HCT116 (cell line): ENCODE data around the gene S1PR3. TPM values are rescaled to one million over a fixed set of nuclear protein-coding genes. Genes with fewer than 3 reads are reported as not detected.

Experiments
- ATAC-seq: fragments of 200-7000 bp; cut with Tn5 transposase; 2 replicates; pipeline ENCODE4 v1.9.1; 2020; ENCODE audit warnings: mild to moderate bottlenecking, moderate library complexity
- BruUV-seq: library from RNA; stranded (reverse); fragments of 400-500 nt; replicated peaks from 2 replicates; lab custom pipeline; 2021; lab: Mats Ljungman, UMichigan
- CTCF ChIA-PET: fragments of 300-600 bp; sonication (Branson Sonifier 250); formaldehyde crosslinking; loops from one replicate; lab custom pipeline; 2021; ENCODE audit warnings: antibody characterized with exemption; lab: Charles Lee
- POLR2A ChIA-PET: fragments of 300-600, 350-600 bp; sonication (Branson Sonifier 250); formaldehyde crosslinking; loops from one replicate; lab custom pipeline; 2021; ENCODE audit warnings: antibody characterized with exemption; lab: Charles Lee
- RAD21 ChIA-PET, 2 experiments: fragments of 300-600 bp; sonication (Branson Sonifier 250); formaldehyde crosslinking; loops; one replicate each; lab custom pipeline; 2023; ENCODE audit warnings: low total read pairs in 2 of 2; ENCODE audit not compliant: uncharacterized antibody in 2 of 2, unreplicated experiment in 2 of 2, low non-redundant PET in 1 of 2; lab: Charles Lee
- DNase-seq: peaks from one replicate; pipeline ENCODE4 v3.0.0-alpha.2; 2010; ENCODE audit warnings: low read depth, low spot score
- H2AFZ ChIP-seq: fragments of 200-600 bp; shearing (Covaris generic), sonication (generic); 2 replicates; pipeline ENCODE4 v1.6.1; 2017; ENCODE audit warnings: low read depth, mixed run types, mixed read lengths, antibody characterized with exemption, low read length; ENCODE audit not compliant: poor library complexity, severe bottlenecking
- H3K27ac ChIP-seq: 2 replicates; pipeline ENCODE4 v1.5.1; 2012; ENCODE audit warnings: low read depth, low read length
- H3K27me3 ChIP-seq: fragments of 200-600 bp; sonication (generic); 2 replicates; pipeline ENCODE4 v1.6.1; 2016; ENCODE audit warnings: mixed run types, low read length, mixed read lengths; ENCODE audit not compliant: insufficient read depth
- H3K36me3 ChIP-seq, 2 experiments: fragments of 200-500 bp in 1 of 2; fragments of 200-600 bp in 1 of 2; sonication (Bioruptor generic) in 1 of 2; sonication (generic) in 1 of 2; 2 replicates each; pipeline versions ENCODE4 v1.5.1 to v1.6.1; 2014 to 2016; ENCODE audit warnings: low read length in 2 of 2, inconsistent platforms in 1 of 2, mixed read lengths in 1 of 2, mixed run types in 1 of 2; ENCODE audit not compliant: insufficient read depth in 2 of 2, control insufficient read depth in 1 of 2
- H3K4me1 ChIP-seq, 2 experiments: fragments of 200-600 bp in 1 of 2; sonication (generic) in 1 of 2; 2 replicates each; pipeline versions ENCODE4 v1.5.1 to v1.6.1; 2012 to 2017; ENCODE audit warnings: low read length in 2 of 2, inconsistent platforms in 1 of 2, mild to moderate bottlenecking in 1 of 2, mixed read lengths in 1 of 2, mixed run types in 1 of 2, moderate library complexity in 1 of 2; ENCODE audit not compliant: insufficient read depth in 2 of 2, control insufficient read depth in 1 of 2
- H3K4me2 ChIP-seq: fragments of 200-600 bp; sonication (generic); 2 replicates; pipeline ENCODE4 v1.6.1; 2017; ENCODE audit warnings: mixed run types, low read length, mixed read lengths
- H3K4me3 ChIP-seq, 2 experiments: fragments of 200-600 bp in 1 of 2; sonication (generic) in 1 of 2; replicated peaks in 1 of 2; 2 replicates each; pipeline ENCODE4 v1.5.1; 2011 to 2016; ENCODE audit warnings: low read length in 2 of 2, control low read depth in 1 of 2, low read depth in 1 of 2, mild to moderate bottlenecking in 1 of 2, mixed read lengths in 1 of 2, mixed run types in 1 of 2
- H3K79me2 ChIP-seq: fragments of 200-600 bp; sonication (generic); 2 replicates; pipeline ENCODE4 v1.6.1; 2017; ENCODE audit warnings: mild to moderate bottlenecking, mixed run types, low read length, moderate library complexity, mixed read lengths; ENCODE audit not compliant: insufficient read depth
- H3K9ac ChIP-seq: fragments of 200-600 bp; sonication (generic); 2 replicates; pipeline ENCODE4 v1.6.1; 2016; ENCODE audit warnings: low read length, mixed read lengths
- H3K9me2 ChIP-seq: fragments of 200-600 bp; sonication (generic), shearing (Covaris generic); 2 replicates; pipeline ENCODE4 v1.6.1; 2017; ENCODE audit warnings: mixed run types, mild to moderate bottlenecking, moderate library complexity; ENCODE audit not compliant: insufficient read depth
- H3K9me3 ChIP-seq, 2 experiments: fragments of 200-500 bp in 1 of 2; fragments of 200-600 bp in 1 of 2; sonication (Bioruptor generic) in 1 of 2; sonication (generic) in 1 of 2; 2 replicates each; pipeline ENCODE4 v1.6.1; 2014 to 2017; ENCODE audit warnings: low read length in 2 of 2, mixed read lengths in 2 of 2, inconsistent platforms in 1 of 2, low read depth in 1 of 2, mild to moderate bottlenecking in 1 of 2, mixed run types in 1 of 2, moderate library complexity in 1 of 2; ENCODE audit not compliant: control insufficient read depth in 1 of 2, insufficient read depth in 1 of 2
- H4K20me1 ChIP-seq: fragments of 200-600 bp; sonication (generic), shearing (Covaris generic); 2 replicates; pipeline ENCODE4 v1.6.1; 2017; ENCODE audit warnings: mixed run types, mild to moderate bottlenecking, moderate library complexity; ENCODE audit not compliant: insufficient read depth
- CBX3 ChIP-seq: IDR thresholded peaks from 2 replicates; pipeline ENCODE4 v1.6.1; 2012; ENCODE audit warnings: low read depth
- CEBPB ChIP-seq: IDR thresholded peaks from 2 replicates; pipeline ENCODE4 v1.6.1; 2012; ENCODE audit warnings: low read depth
- ELF1 ChIP-seq: IDR thresholded peaks from 2 replicates; pipeline ENCODE4 v1.6.1; 2012; ENCODE audit warnings: low read depth, borderline replicate concordance
- EZH2 ChIP-seq: fragments of 200-600 bp; sonication (generic); IDR thresholded peaks from 2 replicates; pipeline ENCODE4 v1.6.1; 2017; ENCODE audit warnings: antibody characterized with exemption, mixed run types
- EZH2phosphoT487 ChIP-seq: fragments of 200-600 bp; IDR thresholded peaks from 2 replicates; pipeline ENCODE4 v1.6.1; 2018; ENCODE audit warnings: antibody characterized with exemption, borderline replicate concordance
- FOSL1 ChIP-seq: IDR thresholded peaks from 2 replicates; pipeline ENCODE4 v1.6.1; 2012; ENCODE audit warnings: low read depth
- JUND ChIP-seq: IDR thresholded peaks from 2 replicates; pipeline ENCODE4 v1.6.1; 2012
- POLR2A ChIP-seq: IDR thresholded peaks from 2 replicates; pipeline ENCODE4 v1.7.0; 2011; ENCODE audit warnings: borderline replicate concordance; ENCODE audit not compliant: insufficient read depth, insufficient read length; ENCODE audit errors: extremely low read depth
- POLR2AphosphoS5 ChIP-seq: IDR thresholded peaks from 2 replicates; pipeline ENCODE4 v1.6.1; 2011; ENCODE audit warnings: mild to moderate bottlenecking, low read depth, low read length, moderate library complexity
- REST ChIP-seq: IDR thresholded peaks from 2 replicates; pipeline ENCODE4 v1.6.1; 2012; ENCODE audit warnings: low read depth
- TCF7L2 ChIP-seq: IDR thresholded peaks from 2 replicates; pipeline ENCODE4 v1.7.0; 2011; ENCODE audit warnings: borderline replicate concordance, inconsistent platforms; ENCODE audit not compliant: insufficient read depth, insufficient read length; ENCODE audit errors: extremely low read depth
- YY1 ChIP-seq: IDR thresholded peaks from 2 replicates; pipeline ENCODE4 v1.6.1; 2011; ENCODE audit warnings: low read length, low read depth, moderate library complexity, mild to moderate bottlenecking; ENCODE audit not compliant: insufficient replicate concordance; ENCODE audit errors: extremely low read depth
- ZFX ChIP-seq: fragments of 450-650 bp; IDR thresholded peaks from 2 replicates; pipeline ENCODE4 v1.6.1; 2017
- ZNF274 ChIP-seq: fragments of 200-500 bp; sonication (Bioruptor generic); IDR thresholded peaks from 2 replicates; pipeline ENCODE4 v1.6.1; 2014; ENCODE audit warnings: mild to moderate bottlenecking, low read depth, low read length, inconsistent platforms
- intact Hi-C: fragments of 100-400 bp; cut with micrococcal nuclease; formaldehyde crosslinking; loops from 2 replicates; pipeline ENCODE4 v1.10.0; 2022
- total RNA-seq: library from RNA; stranded (reverse); gene quantifications from one replicate; pipeline ENCODE4 v1.2.1, GENCODE V29; 2021; ENCODE audit not compliant: unreplicated experiment
- TF ChIP-seq, protein P1 (sequence below): IDR thresholded peaks from 2 replicates; pipeline ENCODE4 v1.6.1; 2012

Gene S1PR3
- total RNA-seq, 1 experiment from 2014 or later = 0.07 TPM

DNA sequence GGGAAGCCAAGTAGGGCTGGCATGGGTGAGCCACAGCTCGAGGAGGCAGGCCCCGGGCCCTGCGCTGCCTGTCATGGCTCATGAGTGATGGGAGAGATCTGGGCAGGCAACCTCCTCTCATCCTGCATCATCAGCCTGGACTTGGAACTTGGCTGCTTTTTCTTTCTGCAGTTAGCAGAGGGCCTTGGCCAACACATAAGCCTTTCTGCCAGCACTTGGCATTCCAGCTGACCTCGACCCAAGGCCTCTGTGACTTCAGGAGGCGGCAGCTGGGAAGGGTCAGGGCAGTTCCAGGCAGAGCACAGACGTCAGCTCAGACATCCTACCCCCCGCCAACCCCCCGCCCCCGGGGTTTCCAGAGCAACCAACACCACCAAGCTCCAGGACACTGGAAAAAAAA, 7.6 kb downstream of the S1PR3 start:
- no TSS peak for BruUV-seq
- no peak for DNase-seq
- TF ChIP-seq REST (no peak), ZFX (no peak), JUND (no peak), ELF1 (no peak)
- CTCF ChIA-PET = no interaction called here
- RAD21 ChIA-PET = no interaction called here
- Histone ChIP-seq H3K4me1 (peaks cover 0 to 8% of the 10 kb centered on the region in 2 experiments; a peak in 1 of 4 replicates), H3K27ac (no peak overlapping the region), H3K9me2 (no peaks in the 10 kb centered on the region), H3K4me2 (no peak overlapping the region), H3K79me2 (no peaks in the 10 kb centered on the region), H3K36me3 (no peaks in the 10 kb centered on the region), H3K4me3 (no peak overlapping the region), H3K9me3 (no peaks in the 10 kb centered on the region), H3K9ac (no peak overlapping the region), H4K20me1 (no peaks in the 10 kb centered on the region), H2AFZ (no peak overlapping the region), H3K27me3 (peaks cover 6% of the 10 kb centered on the region; the same call in 1 of the 2 replicates)
- intact Hi-C loops = no loop called here
- POLR2A ChIA-PET = no interaction called here
- no peak for ATAC-seq

DNA sequence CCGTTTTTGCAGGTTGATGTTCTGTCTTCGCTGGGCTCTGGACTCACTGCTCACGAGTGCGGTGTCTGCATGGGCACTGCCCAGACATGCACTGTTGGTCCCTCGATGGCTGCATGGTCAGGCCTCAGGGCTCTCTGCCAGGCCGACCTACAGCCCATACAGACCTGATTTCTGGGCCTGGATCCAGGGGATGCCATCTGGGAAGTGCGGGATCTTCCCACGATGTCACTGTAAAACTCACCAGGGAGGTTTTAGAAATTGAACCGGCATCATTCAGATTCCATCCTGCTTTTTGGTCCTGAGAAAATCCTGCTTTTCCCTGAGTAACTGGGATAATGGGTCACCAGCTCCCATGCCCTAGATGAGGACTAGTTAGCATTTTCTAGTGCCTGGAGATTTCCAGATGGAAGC, 9.1 kb downstream of the S1PR3 start:
- intact Hi-C loops = loop anchor here (2.0 to 10.0 kb wide), 6 partner anchors 113 to 1316 kb away; no protein-coding TSS in a partner anchor
- H3K4me3 ChIP-seq = no peak overlapping the region
- TF ChIP-seq ELF1 = no peak
- no peak for TF ChIP-seq POLR2AphosphoS5
- TF ChIP-seq POLR2A = no peak
- no peak for TF ChIP-seq ZNF274
- TF ChIP-seq CBX3 = no peak
- no peak for TF ChIP-seq FOSL1
- no peak for TF ChIP-seq EZH2phosphoT487
- TF ChIP-seq YY1 = no peak
- TF ChIP-seq EZH2 = no peak
- no peak for TF ChIP-seq JUND
- no peak for TF ChIP-seq TCF7L2
- TF ChIP-seq CEBPB = no peak
- TF ChIP-seq, protein P1, sequence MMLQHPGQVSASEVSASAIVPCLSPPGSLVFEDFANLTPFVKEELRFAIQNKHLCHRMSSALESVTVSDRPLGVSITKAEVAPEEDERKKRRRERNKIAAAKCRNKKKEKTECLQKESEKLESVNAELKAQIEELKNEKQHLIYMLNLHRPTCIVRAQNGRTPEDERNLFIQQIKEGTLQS = no peak

More for the DNA sequence above, 9.1 kb downstream of the S1PR3 start:
- Histone ChIP-seq H3K36me3 (no peaks in the 10 kb centered on the region), H3K9me2 (no peaks in the 10 kb centered on the region), H3K9ac (no peak overlapping the region), H3K27ac (no peak overlapping the region), H3K27me3 (peaks cover 6% of the 10 kb centered on the region), H4K20me1 (no peaks in the 10 kb centered on the region), H3K9me3 (no peaks in the 10 kb centered on the region), H2AFZ (peak overlapping the region; percentile 91), H3K79me2 (no peaks in the 10 kb centered on the region), H3K4me2 (peak overlapping the region; percentile 46; the same call in 1 of the 2 replicates), H3K4me1 (peaks cover 0 to 8% of the 10 kb centered on the region in 2 experiments; a peak in 1 of 4 replicates)
- DNase-seq (no peak), ATAC-seq (no peak)
- CTCF ChIA-PET = interaction anchor here (0.8 to 1.7 kb wide), 12 partner anchors 22 to 1314 kb away, joined by 3 to 14 read pairs (median 4); no protein-coding TSS in a partner anchor
- POLR2A ChIA-PET = interaction anchor here (1.4 kb wide), 1 partner anchor 405 kb away, joined by 4 read pairs; no protein-coding TSS in a partner anchor
- no TSS peak for BruUV-seq
- RAD21 ChIA-PET = no interaction called here
